RWPE2 (cell line): Measurements from ENCODE around the gene HMGXB3.
A peak's percentile ranks its signal among the peaks of the same experiment; 100 is the strongest.

Experiments
- ATAC-seq: fragments of 200-7000 bp; cut with Tn5 transposase; 3 replicates; pipeline ENCODE4 v1.9.1; 2021; ENCODE audit warnings: low read depth
- DNase-seq: peaks from one replicate; pipeline ENCODE4 v3.0.0-alpha.2; 2020; ENCODE audit warnings: low spot score
- H3K27ac ChIP-seq: fragments of 450-650 bp; 2 replicates; pipeline ENCODE4 v1.5.1; 2017; ENCODE audit warnings: mild to moderate bottlenecking; ENCODE audit not compliant: poor library complexity, severe bottlenecking
- H3K27me3 ChIP-seq: fragments of 250-450 bp; sonication (Bioruptor Pico); 2 replicates; pipeline ENCODE4 v1.5.1; 2021; ENCODE audit warnings: mild to moderate bottlenecking, moderate library complexity; ENCODE audit not compliant: insufficient read depth, poor library complexity, severe bottlenecking
- H3K36me3 ChIP-seq: fragments of 250-450 bp; sonication (Bioruptor Pico); 2 replicates; pipeline ENCODE4 v1.5.1; 2020; ENCODE audit warnings: low read depth, mild to moderate bottlenecking, moderate library complexity
- H3K4me1 ChIP-seq: fragments of 250-450 bp; sonication (Bioruptor Pico); 2 replicates; pipeline ENCODE4 v1.5.1; 2021; ENCODE audit warnings: mild to moderate bottlenecking, moderate library complexity; ENCODE audit not compliant: insufficient read depth, poor library complexity, severe bottlenecking
- H3K4me3 ChIP-seq: fragments of 250-450 bp; sonication (Bioruptor Pico); 2 replicates; pipeline ENCODE4 v1.5.1; 2021; ENCODE audit warnings: mild to moderate bottlenecking, moderate library complexity; ENCODE audit not compliant: severe bottlenecking
- H3K9me3 ChIP-seq: fragments of 250-450 bp; sonication (Bioruptor Pico); 2 replicates; pipeline ENCODE4 v1.5.1; 2021; ENCODE audit warnings: mild to moderate bottlenecking, moderate library complexity; ENCODE audit not compliant: severe bottlenecking
- CTCF ChIP-seq: fragments of 450-650 bp; IDR thresholded peaks from one replicate; pipeline ENCODE4 v1.5.1; 2017; ENCODE audit warnings: mild to moderate bottlenecking, moderate library complexity; ENCODE audit not compliant: poor library complexity, severe bottlenecking

HMGXB3 gene

GRCh38 chr5:150020249-150020648 is 19.7 kb downstream of the HMGXB3 start:
- Histone ChIP-seq H3K9me3 (peaks cover 6% of the 10 kb centered on the region), H3K4me3 (no peak overlapping the region), H3K27me3 (no peaks in the 10 kb centered on the region), H3K36me3 (peaks cover 86% of the 10 kb centered on the region), H3K27ac (peak overlapping the region; percentile 94), H3K4me1 (peaks cover 41% of the 10 kb centered on the region)
- TF ChIP-seq CTCF, result no peak
- ATAC-seq (no peak), DNase-seq (no peak)

DNA sequence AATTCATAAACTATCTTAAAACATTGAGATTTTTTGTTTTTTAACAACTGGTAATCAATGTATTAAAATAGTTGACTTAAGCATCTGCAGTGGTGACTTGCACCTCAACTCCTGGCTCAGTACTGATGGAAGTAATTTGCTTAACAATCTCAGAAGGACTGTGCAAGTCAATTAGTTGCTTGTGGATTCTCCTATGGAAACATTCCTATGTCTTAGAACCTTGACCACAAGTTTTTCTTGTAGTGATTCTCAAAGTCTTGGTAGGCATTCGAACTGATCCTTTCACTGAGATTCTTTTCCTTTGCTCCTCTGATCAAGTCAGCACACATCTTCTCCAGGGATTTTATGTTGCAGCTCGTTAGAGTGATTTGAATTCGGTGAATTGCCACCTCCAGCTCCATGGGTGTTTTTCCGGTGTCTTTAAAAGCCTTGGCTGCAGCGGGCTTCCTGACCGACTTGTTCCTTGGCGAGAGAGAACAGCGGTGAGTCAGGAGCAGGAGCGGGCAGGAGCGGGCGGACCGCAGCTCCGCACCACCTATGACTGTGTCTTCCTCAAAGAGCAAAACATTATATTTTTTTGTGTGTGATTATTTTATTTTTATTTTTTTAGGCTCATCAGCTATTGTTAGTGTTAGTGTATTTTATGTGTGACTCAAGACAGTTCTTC is 21.1 kb downstream of the HMGXB3 start:
- Histone ChIP-seq H3K36me3 (peaks cover 86% of the 10 kb centered on the region), H3K27me3 (no peaks in the 10 kb centered on the region), H3K4me1 (peaks cover 41% of the 10 kb centered on the region), H3K27ac (peak overlapping the region; percentile 94), H3K4me3 (no peak overlapping the region), H3K9me3 (no peaks in the 10 kb centered on the region)
- ATAC-seq (peak; percentile 95), DNase-seq (peak; percentile 92)
- TF ChIP-seq CTCF, result no peak

GRCh38 chr5:150022158-150022531 is 21.6 kb downstream of the HMGXB3 start:
- Histone ChIP-seq H3K36me3 (peaks cover 86% of the 10 kb centered on the region), H3K4me3 (no peak overlapping the region), H3K9me3 (no peaks in the 10 kb centered on the region), H3K4me1 (peaks cover 36% of the 10 kb centered on the region), H3K27ac (peak overlapping the region; percentile 94), H3K27me3 (no peaks in the 10 kb centered on the region)
- peak; percentile 87 for ATAC-seq
- no peak for TF ChIP-seq CTCF
- no peak for DNase-seq

DNA sequence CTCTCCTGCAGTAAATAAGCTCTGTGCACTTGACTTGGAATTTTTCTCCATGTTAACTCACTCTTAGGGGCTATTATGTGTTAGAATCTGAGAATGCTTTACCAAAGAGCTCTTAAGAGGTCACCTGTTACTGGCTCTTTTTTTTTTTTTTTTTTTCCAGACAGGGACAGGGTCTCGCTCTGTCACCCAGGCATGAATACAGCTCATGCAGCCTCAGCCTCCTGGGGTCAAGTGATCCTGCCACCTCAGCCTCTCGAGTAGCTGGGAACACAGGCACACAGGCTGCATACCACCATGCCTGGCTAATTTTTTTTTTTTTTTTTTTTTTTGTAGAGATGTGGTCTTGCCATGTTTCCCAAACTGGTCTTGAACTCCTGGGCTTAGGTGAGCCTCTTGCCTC is 22.1 kb downstream of the HMGXB3 start:
- TF ChIP-seq CTCF, result no peak
- peaks cover 86% of the 10 kb centered on the region for H3K36me3 ChIP-seq
- peaks cover 30% of the 10 kb centered on the region for H3K4me1 ChIP-seq
- DNase-seq (no peak), ATAC-seq (no peak)
- H3K27ac ChIP-seq, result peak overlapping the region; percentile 94
- H3K27me3 ChIP-seq, result no peaks in the 10 kb centered on the region
- no peak overlapping the region for H3K4me3 ChIP-seq
- no peaks in the 10 kb centered on the region for H3K9me3 ChIP-seq

- peaks cover 27% of the 10 kb centered on the region for H3K4me1 ChIP-seq
- no peaks in the 10 kb centered on the region for H3K27me3 ChIP-seq
- peaks cover 86% of the 10 kb centered on the region for H3K36me3 ChIP-seq
- no peaks in the 10 kb centered on the region for H3K9me3 ChIP-seq
- DNase-seq, result no peak
- no peak overlapping the region for H3K4me3 ChIP-seq
- ATAC-seq, result no peak
- H3K27ac ChIP-seq, result peak overlapping the region; percentile 94
- no peak for TF ChIP-seq CTCF
These were observed 22.6 kb downstream of the HMGXB3 start for GRCh38 chr5:150023136-150023535.
